NCI-H524 treated with DMSO at 0.1 percent for 48 hours (cell line): ENCODE data around the gene KMT2C.
"Not testable (repeated sequence)": the region's sequence is repeated elsewhere in the genome, so short reads cannot be mapped to it uniquely, and the experiment has no call there.

Experiments used
- DNase-seq: peaks from one replicate; lab custom pipeline; 2025; lab: John Stamatoyannopoulos, UW

KMT2C gene

GRCh38 chr7:152441810-152442209 is 6.0 kb upstream of the KMT2C start:
- not testable (repeated sequence) for DNase-seq

DNA sequence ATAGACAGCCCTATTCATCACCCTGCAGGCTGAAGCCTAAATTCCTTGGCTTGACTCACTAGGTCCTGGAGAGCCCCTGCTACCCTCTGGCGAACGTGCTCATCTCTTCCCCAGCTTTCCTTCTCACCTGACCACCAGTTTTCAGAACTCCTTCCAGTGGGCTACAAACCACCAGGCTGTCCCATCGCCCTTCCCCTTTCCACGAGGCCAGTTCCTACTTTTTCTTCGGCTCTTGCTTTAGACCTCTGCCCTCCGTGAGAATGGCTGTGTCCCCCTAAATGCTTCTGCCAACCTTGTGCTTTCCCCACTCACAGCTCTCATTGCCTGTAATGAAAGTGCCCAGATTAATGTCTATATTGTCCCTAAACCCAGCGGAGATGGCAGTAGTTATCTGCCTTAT is 5.4 kb upstream of the KMT2C start:
- not testable (repeated sequence) for DNase-seq

GRCh38 chr7:152438017-152438416 is 2.2 kb upstream of the KMT2C start:
- DNase-seq: not testable (repeated sequence)

DNA sequence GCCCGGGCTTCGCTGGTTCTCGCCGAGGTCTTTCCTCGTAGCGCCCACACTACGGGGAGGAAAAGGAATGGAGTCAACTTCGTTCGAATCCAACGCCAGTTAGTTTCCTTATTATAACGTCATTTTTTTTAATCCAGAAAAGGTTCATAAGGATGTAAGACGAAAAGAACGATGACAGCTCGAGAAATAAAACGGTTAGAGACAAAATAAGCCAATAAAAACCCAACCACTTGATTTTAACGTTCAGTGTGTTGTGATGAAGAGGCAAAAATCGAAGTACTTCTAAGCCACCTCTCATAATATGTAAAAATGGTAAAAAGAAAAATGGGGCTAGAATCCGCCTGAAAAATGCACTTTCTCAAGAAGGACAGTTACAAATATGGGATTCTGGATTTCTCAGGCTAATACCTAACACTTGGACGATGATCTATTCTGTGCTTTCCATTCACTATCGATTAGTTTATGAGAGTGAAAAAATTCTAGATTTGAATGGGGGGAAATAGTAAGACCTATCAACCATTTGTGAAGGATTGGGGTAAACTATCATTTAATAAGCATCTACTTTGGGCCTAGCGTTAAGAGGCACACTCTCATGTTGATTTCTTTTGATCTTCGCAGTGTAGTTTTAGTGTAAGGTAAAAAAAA is 1.2 kb upstream of the KMT2C start:
- DNase-seq: not testable (repeated sequence)

GRCh38 chr7:152436111-152436930 is 518 bp upstream of the KMT2C start:
- DNase-seq: no peak

DNA sequence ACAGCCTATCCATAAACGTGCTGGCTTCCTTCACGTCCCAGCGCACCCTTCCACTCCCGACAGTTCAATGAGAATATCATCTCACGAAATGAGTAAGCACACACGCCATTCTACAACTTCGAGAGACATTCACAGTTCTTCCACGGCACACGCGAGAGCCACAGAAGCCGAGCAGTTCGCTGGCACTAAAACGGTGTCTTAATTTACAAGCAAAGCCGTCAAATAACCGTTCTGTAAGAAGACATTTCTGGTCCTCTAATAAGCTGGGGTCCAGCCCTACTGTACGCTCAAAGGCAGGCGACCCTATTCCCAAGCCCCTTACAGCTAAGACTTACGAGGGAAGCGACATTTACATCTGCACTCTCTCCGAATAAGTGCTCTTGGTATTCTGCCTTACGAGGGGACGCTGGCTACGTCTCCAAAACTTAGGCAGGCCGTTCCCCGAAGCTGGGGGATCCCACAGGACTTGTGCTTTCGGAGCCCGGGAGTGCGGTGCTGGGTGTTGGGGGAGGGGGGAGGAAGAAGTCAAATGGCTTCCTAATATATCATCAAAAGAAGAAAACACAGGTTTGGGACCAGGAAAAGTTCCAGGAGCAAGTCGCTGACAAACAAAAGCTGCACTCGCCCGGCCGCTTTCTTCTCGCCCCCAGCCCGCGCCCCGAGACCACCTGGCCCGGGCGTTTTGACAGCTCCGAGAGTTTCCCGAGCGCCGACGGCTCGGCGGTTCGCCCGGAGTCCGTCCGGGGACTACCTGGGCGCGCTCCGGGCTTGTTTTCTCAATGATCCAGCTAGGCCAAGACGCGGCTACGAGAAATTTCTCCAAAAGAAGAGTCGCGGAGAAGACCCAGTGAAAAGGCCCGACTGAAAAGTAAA is 1.1 kb downstream of the KMT2C start:
- not testable (repeated sequence) for DNase-seq

GRCh38 chr7:152433721-152434490 is 1.9 kb downstream of the KMT2C start:
- DNase-seq: not testable (repeated sequence)

DNA sequence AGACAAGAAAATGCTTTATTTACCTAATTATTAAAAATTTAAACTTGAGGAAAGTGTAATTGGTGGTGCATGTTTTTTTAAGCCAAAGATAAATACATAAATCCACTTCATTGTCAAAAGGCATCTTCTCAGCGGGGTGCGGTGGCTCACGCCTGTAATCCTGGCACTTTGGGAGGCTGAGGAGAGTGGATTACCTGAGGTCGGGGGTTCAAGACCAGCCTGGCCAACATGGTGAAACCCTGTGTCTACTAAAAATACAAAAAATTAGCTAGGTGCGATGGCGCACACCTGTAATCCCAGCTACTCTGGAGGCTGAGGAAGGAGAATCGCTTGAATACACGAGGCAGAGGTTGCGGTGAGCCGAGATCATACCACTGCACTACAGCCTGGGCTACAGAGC is 3.1 kb downstream of the KMT2C start:
- not testable (repeated sequence) for DNase-seq

DNA sequence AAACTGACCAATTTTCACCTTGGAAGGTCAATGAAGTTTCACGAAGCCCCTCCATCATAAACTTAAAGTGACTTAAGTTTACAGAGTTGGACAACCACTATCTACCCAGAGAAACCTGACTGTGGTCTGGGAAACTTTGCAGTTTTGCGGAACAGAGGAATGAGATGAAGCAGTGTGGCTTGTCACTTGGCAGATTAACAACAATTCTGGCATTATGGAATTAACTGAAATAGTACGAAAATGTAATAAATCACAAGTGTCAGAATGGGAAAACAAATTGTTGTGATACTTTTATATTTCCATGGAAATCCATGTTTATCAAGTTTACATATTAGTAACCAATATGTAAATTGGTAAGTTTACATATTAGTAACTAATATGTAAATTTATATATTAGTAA is 4.9 kb downstream of the KMT2C start:
- no peak for DNase-seq

- not testable (repeated sequence) for DNase-seq
These were observed 5.7 kb downstream of the KMT2C start for GRCh38 chr7:152430118-152430517.

GRCh38 chr7:152424348-152425108 is 11.3 kb downstream of the KMT2C start:
- no peak for DNase-seq

- no peak for DNase-seq
These were observed 11.8 kb downstream of the KMT2C start for GRCh38 chr7:152423991-152424347.

DNA sequence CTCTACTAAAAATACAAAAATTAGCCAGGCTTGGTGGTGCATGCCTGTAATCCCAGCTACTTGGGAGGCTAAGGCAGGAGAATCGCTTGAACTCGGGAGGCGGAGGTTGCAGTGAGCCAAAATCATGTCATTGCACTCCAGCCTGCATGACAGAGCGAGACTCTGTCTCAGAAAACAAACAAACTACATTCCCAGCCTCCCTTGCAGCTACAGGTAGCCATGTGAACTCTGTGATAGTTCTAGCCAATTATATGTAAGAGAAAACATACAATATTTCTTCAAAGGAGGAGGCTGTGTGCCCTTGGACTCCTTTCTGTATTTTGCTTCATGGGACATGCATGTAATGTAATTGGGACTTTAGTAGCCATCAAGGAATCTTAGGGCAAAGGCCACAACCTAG is 12.6 kb downstream of the KMT2C start:
- DNase-seq: not testable (repeated sequence)

- DNase-seq: not testable (repeated sequence)
These were observed 14.9 kb downstream of the KMT2C start for GRCh38 chr7:152420950-152421349.

- no peak for DNase-seq
These were observed 16.1 kb downstream of the KMT2C start for GRCh38 chr7:152419473-152420429.

DNA sequence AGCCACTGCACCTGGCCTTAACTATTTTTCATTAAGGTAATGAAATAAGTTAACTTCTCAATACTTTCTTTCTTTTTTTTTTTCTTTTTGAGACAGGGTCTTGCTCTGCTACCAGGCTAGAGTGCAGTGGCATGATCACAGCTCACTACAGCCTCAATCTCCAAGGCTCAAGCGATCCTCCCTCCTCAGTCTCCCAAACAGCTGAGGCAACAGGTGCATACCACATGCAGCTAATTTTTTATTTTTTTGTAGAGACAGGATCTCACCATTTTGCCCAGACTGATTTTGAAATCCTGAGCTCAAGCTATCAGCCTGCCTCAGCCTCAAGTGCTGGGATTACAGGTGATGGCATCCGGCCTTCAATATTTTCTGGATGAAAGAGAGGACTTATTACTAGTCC is 21.0 kb downstream of the KMT2C start:
- no peak for DNase-seq

- DNase-seq: no peak
These were observed 24.4 kb downstream of the KMT2C start for GRCh38 chr7:152411389-152411788.

DNA sequence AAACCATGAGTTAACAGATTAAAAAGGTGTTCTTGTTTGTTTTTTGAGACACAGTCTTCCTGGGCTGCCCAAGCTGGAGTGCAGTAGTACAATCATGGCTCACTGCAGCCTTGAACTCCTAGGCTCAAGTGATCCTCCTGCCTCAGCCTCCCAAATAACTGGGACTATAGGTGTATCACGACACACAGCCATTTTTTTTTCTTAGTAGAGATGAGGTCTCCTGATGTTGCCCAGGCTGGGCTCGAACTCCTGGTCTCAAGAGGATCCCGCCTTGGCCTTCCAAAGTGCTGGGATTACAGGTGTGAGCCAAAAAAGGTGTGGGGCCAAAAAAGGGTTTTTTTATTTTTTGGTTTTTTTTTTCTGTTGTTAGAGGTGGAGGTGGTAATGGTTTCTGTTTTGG is 29.3 kb downstream of the KMT2C start:
- no peak for DNase-seq

- DNase-seq: not testable (repeated sequence)
These were observed 29.8 kb downstream of the KMT2C start for GRCh38 chr7:152406030-152406429.

GRCh38 chr7:152403726-152404125 is 32.1 kb downstream of the KMT2C start:
- DNase-seq: no peak
